ENCODE results near the gene SDR42E1.

The SDR42E1 gene

DNA sequence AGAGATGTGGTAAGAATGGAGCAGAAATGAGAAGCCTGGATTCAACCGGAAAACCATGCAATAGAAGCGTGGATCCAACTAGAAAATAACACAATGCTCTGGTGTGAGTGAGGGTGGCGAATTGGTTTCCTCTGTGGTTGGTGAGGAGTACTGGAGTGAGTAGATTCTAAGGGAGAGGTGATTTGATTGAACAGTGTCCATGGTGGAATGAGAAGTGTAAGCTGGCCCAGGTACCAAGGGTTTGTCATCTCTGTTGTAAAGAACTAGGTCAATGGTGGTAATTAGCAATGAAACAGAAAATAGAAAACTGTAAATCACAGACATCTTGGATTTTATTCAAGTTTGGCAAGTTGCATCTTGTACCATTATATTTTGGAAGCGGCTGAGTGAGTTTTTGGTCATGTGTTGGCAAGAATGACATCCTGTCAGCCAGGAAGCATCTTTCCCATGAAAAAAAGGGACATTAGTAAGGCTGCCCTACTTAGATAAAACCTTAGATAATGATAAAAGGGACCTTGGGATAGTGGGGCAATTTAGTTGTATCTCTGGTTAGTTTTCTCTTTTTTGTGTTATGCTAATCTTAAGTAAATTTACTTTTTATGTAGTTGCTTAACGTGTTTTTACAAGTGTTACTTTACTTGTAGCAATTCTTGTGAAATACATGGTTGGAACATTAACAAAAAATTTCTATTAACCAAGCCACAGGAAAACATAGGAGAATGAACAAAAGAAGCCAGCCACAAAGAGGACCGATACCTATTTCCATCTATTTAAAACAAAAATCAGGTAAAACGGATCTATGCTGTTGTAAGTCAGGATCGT, 44.7 kb upstream of the SDR42E1 start:
- Histone ChIP-seq H2AFZ (ENCODE audit: low read length) (no peak overlapping the region), H2BK15ac (ENCODE audit: low read length) (no peak overlapping the region), H2AK5ac (ENCODE audit: low read depth, low read length) (no peak overlapping the region), H3K4me3 (ENCODE audit: low read length in 2 of 2) (no peak overlapping the region), H3K4ac (ENCODE audit: low read length) (no peak overlapping the region), H3K14ac (ENCODE audit: low read length) (no peak overlapping the region), H3K4me1 (ENCODE audit: control insufficient read depth in 2 of 2, insufficient read depth in 1 of 2, low read depth in 1 of 2, low read length in 2 of 2) (peaks cover 0 to 1% of the 10 kb centered on the region in 2 donors), H3K27ac (replicated peaks; ENCODE audit: low read length) (no peak overlapping the region), H3K9me3 (replicated peaks in 1 of 2; ENCODE audit: control insufficient read depth in 2 of 2, insufficient read depth in 1 of 2, low read depth in 1 of 2, low read length in 2 of 2) (peaks cover 0 to 2% of the 10 kb centered on the region in 2 donors), H4K8ac (ENCODE audit: low read depth, low read length) (no peak overlapping the region), H2BK120ac (ENCODE audit: low read depth, low read length) (no peak overlapping the region), H3K9ac (ENCODE audit: low read depth, low read length, poor library complexity) (no peak overlapping the region), H3K4me2 (ENCODE audit: insufficient read depth, low read length, poor library complexity, severe bottlenecking) (no peak overlapping the region), H2BK12ac (ENCODE audit: low read length) (no peak overlapping the region), H3K27me3 (ENCODE audit: control insufficient read depth in 3 of 3, insufficient read depth in 3 of 3, low read depth in 1 of 3, low read length in 3 of 3) (no peaks in the 10 kb centered on the region), H4K91ac (ENCODE audit: low read depth, low read length, poor library complexity) (no peak overlapping the region), H3K36me3 (replicated peaks in 1 of 2; ENCODE audit: control insufficient read depth in 2 of 2, insufficient read depth in 2 of 2, low read length in 2 of 2) (no peaks in the 10 kb centered on the region), H2BK5ac (ENCODE audit: low read length) (no peak overlapping the region), H3K23ac (ENCODE audit: low read depth, low read length, poor library complexity) (no peak overlapping the region), H3K79me1 (ENCODE audit: low read depth, low read length) (no peaks in the 10 kb centered on the region), H3K18ac (ENCODE audit: low read length) (no peak overlapping the region)
- no CpG with 5 or more reads among the region's 8 CpGs for WGBS, 2 donors (ENCODE audit: extremely low coverage in 2 of 2, insufficient read length in 2 of 2, insufficient replicate concordance in 1 of 2)
- no peak for DNase-seq (ENCODE audit: low spot score)

DNA sequence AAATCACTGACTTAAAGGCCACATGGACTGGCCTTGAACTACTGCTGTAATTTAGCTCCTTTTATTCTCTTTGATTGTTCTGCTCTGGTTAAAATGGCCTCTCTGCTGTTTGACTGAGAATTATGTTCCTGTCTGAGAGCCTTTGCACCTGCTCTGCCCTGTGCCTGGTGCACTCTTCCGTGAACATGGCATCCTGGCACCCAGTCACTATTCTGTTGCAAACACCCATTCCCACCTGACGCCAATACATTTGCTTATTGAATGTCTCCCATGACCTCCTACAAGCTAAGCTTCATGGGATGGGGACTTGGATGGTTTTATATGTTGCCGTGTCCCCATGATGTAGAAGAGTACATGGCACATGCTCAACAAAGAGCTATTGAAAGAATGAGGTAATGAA, 43.8 kb upstream of the SDR42E1 start:
- no peak overlapping the region for H3K14ac ChIP-seq (ENCODE audit: low read length)
- H2BK5ac ChIP-seq (ENCODE audit: low read length): no peak overlapping the region
- H3K79me1 ChIP-seq (ENCODE audit: low read depth, low read length): no peaks in the 10 kb centered on the region
- no peak overlapping the region for H4K8ac ChIP-seq (ENCODE audit: low read depth, low read length)
- H3K18ac ChIP-seq (ENCODE audit: low read length): no peak overlapping the region
- no peaks in the 10 kb centered on the region for H3K27me3 ChIP-seq (ENCODE audit: control insufficient read depth in 3 of 3, insufficient read depth in 3 of 3, low read depth in 1 of 3, low read length in 3 of 3)
- no peak overlapping the region for H3K9ac ChIP-seq (ENCODE audit: low read depth, low read length, poor library complexity)
- no peak overlapping the region for H4K91ac ChIP-seq (ENCODE audit: low read depth, low read length, poor library complexity)
- no peak overlapping the region for H3K23ac ChIP-seq (ENCODE audit: low read depth, low read length, poor library complexity)
- no peak overlapping the region for H3K4me3 ChIP-seq (ENCODE audit: low read length in 2 of 2)
- H2BK15ac ChIP-seq (ENCODE audit: low read length): no peak overlapping the region
- H2BK120ac ChIP-seq (ENCODE audit: low read depth, low read length): no peak overlapping the region
- H2BK12ac ChIP-seq (ENCODE audit: low read length): no peak overlapping the region
- H2AK5ac ChIP-seq (ENCODE audit: low read depth, low read length): no peak overlapping the region
- no peak overlapping the region for H3K4me2 ChIP-seq (ENCODE audit: insufficient read depth, low read length, poor library complexity, severe bottlenecking)
- no CpG with 5 or more reads among the region's 3 CpGs for WGBS, 2 donors (ENCODE audit: extremely low coverage in 2 of 2, insufficient read length in 2 of 2, insufficient replicate concordance in 1 of 2)
- H3K27ac ChIP-seq (replicated peaks; ENCODE audit: low read length): no peak overlapping the region
- H3K9me3 ChIP-seq (replicated peaks in 1 of 2; ENCODE audit: control insufficient read depth in 2 of 2, insufficient read depth in 1 of 2, low read depth in 1 of 2, low read length in 2 of 2): no peaks in the 10 kb centered on the region
- no peaks in the 10 kb centered on the region for H3K36me3 ChIP-seq (replicated peaks in 1 of 2; ENCODE audit: control insufficient read depth in 2 of 2, insufficient read depth in 2 of 2, low read length in 2 of 2)
- H3K4me1 ChIP-seq (ENCODE audit: control insufficient read depth in 2 of 2, insufficient read depth in 1 of 2, low read depth in 1 of 2, low read length in 2 of 2): peaks cover 0 to under 1% of the 10 kb centered on the region in 2 donors
- no peak for DNase-seq (ENCODE audit: low spot score)
- H2AFZ ChIP-seq (ENCODE audit: low read length): no peak overlapping the region
- H3K4ac ChIP-seq (ENCODE audit: low read length): no peak overlapping the region

DNA sequence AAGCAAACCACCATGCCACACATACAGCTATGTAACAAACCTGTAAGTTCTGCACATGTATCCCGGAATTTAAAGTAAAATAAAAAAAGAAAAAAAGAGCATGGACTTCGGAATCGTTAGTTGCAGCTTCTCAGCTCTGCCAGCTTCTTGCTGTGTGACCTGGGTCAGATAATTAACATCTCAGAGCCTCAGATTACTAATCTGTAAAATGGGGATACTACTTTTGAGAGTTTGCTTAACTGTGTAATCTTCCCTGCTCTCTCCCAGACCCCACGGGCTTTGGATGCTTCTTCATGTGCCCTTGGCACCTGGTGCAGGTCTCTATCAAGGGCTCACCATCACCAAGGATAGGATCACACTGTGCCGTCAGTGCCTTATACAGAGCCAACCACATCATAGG, 40.4 kb upstream of the SDR42E1 start:
- no peaks in the 10 kb centered on the region for H3K27me3 ChIP-seq (ENCODE audit: control insufficient read depth in 3 of 3, insufficient read depth in 3 of 3, low read depth in 1 of 3, low read length in 3 of 3)
- H3K27ac ChIP-seq (replicated peaks; ENCODE audit: low read length): no peak overlapping the region
- no peak overlapping the region for H4K8ac ChIP-seq (ENCODE audit: low read depth, low read length)
- no peak for DNase-seq (ENCODE audit: low spot score)
- no peak overlapping the region for H3K9ac ChIP-seq (ENCODE audit: low read depth, low read length, poor library complexity)
- WGBS, 2 donors (ENCODE audit: extremely low coverage in 2 of 2, insufficient read length in 2 of 2, insufficient replicate concordance in 1 of 2): no CpG with 5 or more reads among the region's 5 CpGs
- no peak overlapping the region for H3K4ac ChIP-seq (ENCODE audit: low read length)
- H2BK15ac ChIP-seq (ENCODE audit: low read length): no peak overlapping the region
- H2BK120ac ChIP-seq (ENCODE audit: low read depth, low read length): no peak overlapping the region
- H3K36me3 ChIP-seq (replicated peaks in 1 of 2; ENCODE audit: control insufficient read depth in 2 of 2, insufficient read depth in 2 of 2, low read length in 2 of 2): no peaks in the 10 kb centered on the region
- H3K18ac ChIP-seq (ENCODE audit: low read length): no peak overlapping the region
- no peak overlapping the region for H2BK5ac ChIP-seq (ENCODE audit: low read length)
- H3K4me2 ChIP-seq (ENCODE audit: insufficient read depth, low read length, poor library complexity, severe bottlenecking): no peak overlapping the region
- H4K91ac ChIP-seq (ENCODE audit: low read depth, low read length, poor library complexity): no peak overlapping the region
- no peak overlapping the region for H2BK12ac ChIP-seq (ENCODE audit: low read length)
- no peaks in the 10 kb centered on the region for H3K79me1 ChIP-seq (ENCODE audit: low read depth, low read length)
- H2AFZ ChIP-seq (ENCODE audit: low read length): no peak overlapping the region
- peaks cover 0 to 2% of the 10 kb centered on the region in 2 donors for H3K4me1 ChIP-seq (ENCODE audit: control insufficient read depth in 2 of 2, insufficient read depth in 1 of 2, low read depth in 1 of 2, low read length in 2 of 2)
- H3K14ac ChIP-seq (ENCODE audit: low read length): no peak overlapping the region
- no peak overlapping the region for H3K4me3 ChIP-seq (ENCODE audit: low read length in 2 of 2)
- no peak overlapping the region for H3K23ac ChIP-seq (ENCODE audit: low read depth, low read length, poor library complexity)
- H2AK5ac ChIP-seq (ENCODE audit: low read depth, low read length): no peak overlapping the region
- H3K9me3 ChIP-seq (replicated peaks in 1 of 2; ENCODE audit: control insufficient read depth in 2 of 2, insufficient read depth in 1 of 2, low read depth in 1 of 2, low read length in 2 of 2): no peaks in the 10 kb centered on the region

DNA sequence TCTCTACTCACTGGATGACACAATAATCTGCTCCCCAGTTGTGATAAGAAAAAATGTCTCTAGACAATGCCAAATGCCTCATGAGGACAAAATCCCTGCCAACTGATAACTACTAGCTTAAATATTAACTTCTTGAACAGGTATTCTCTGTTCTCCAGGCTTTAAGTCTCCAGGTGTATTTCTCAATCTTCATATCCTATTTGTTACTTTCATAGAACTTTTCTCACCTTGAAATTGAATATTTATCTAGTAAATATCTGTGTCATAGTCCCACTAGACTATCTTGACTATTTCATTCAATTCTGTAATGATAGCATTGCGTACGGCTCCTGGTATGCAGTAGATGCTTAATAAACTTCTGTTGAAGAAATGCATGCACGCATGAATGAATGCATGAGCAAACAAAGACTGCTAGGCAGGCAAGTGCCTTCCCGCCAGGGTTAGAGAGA, 39.7 kb upstream of the SDR42E1 start:
- Histone ChIP-seq H3K36me3 (replicated peaks in 1 of 2; ENCODE audit: control insufficient read depth in 2 of 2, insufficient read depth in 2 of 2, low read length in 2 of 2) (no peaks in the 10 kb centered on the region), H2AK5ac (ENCODE audit: low read depth, low read length) (no peak overlapping the region), H3K9ac (ENCODE audit: low read depth, low read length, poor library complexity) (no peak overlapping the region), H4K91ac (ENCODE audit: low read depth, low read length, poor library complexity) (no peak overlapping the region), H3K18ac (ENCODE audit: low read length) (no peak overlapping the region), H3K23ac (ENCODE audit: low read depth, low read length, poor library complexity) (no peak overlapping the region), H3K14ac (ENCODE audit: low read length) (no peak overlapping the region), H2BK5ac (ENCODE audit: low read length) (no peak overlapping the region), H3K79me1 (ENCODE audit: low read depth, low read length) (no peaks in the 10 kb centered on the region), H3K4ac (ENCODE audit: low read length) (no peak overlapping the region), H2AFZ (ENCODE audit: low read length) (no peak overlapping the region), H2BK12ac (ENCODE audit: low read length) (no peak overlapping the region), H3K4me3 (ENCODE audit: low read length in 2 of 2) (no peak overlapping the region), H2BK15ac (ENCODE audit: low read length) (no peak overlapping the region), H2BK120ac (ENCODE audit: low read depth, low read length) (no peak overlapping the region), H4K8ac (ENCODE audit: low read depth, low read length) (no peak overlapping the region), H3K4me2 (ENCODE audit: insufficient read depth, low read length, poor library complexity, severe bottlenecking) (no peak overlapping the region), H3K27ac (replicated peaks; ENCODE audit: low read length) (no peak overlapping the region), H3K4me1 (ENCODE audit: control insufficient read depth in 2 of 2, insufficient read depth in 1 of 2, low read depth in 1 of 2, low read length in 2 of 2) (peaks cover 0 to 4% of the 10 kb centered on the region in 2 donors), H3K9me3 (replicated peaks in 1 of 2; ENCODE audit: control insufficient read depth in 2 of 2, insufficient read depth in 1 of 2, low read depth in 1 of 2, low read length in 2 of 2) (no peaks in the 10 kb centered on the region), H3K27me3 (ENCODE audit: control insufficient read depth in 3 of 3, insufficient read depth in 3 of 3, low read depth in 1 of 3, low read length in 3 of 3) (no peaks in the 10 kb centered on the region)
- DNase-seq (ENCODE audit: low spot score): no peak
- WGBS, 2 donors (ENCODE audit: extremely low coverage in 2 of 2, insufficient read length in 2 of 2, insufficient replicate concordance in 1 of 2): no CpG with 5 or more reads among the region's 4 CpGs
